Stimulated activated CD4-positive, alpha-beta T cell treated with anti-CD3 and anti-CD28 coated beads, Interleukin-1b, Interleukin-23, amount 100 ng/mL, for 4 hours (primary cell): Measurements from ENCODE around the gene TNC.

ENCODE experiments used
- DNase-seq, 2 donors: peaks; one replicate each; pipeline ENCODE4 v3.0.0-alpha.2; 2020; ENCODE audit warnings: low read depth in 2 of 2

TNC gene

GRCh38 chr9:115103746-115104477 lies 14.0 kb downstream of the TNC start:
- no peak for DNase-seq

DNA sequence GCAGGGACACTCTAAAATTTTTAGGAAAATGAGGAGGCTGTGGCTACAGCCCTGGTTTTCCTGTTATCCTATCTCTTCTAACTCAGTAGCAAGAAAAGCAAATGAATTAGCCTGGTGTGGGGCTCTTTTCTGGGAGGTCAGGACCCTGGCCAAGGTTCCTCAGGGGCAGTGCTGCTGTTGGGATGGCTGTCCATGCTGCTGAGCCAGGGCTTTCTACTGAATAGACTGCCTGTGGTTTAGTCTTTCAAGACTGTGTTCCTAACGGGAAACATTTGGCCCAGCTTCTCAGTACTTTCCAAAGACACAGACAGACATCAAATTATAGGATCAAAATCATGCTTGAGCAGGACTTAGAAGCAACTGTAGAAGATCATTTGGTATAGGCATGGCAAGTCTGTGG lies 18.1 kb downstream of the TNC start:
- DNase-seq, result no peak

- no peak for DNase-seq
Observed at GRCh38 chr9:115098226-115098965, 19.6 kb downstream of the TNC start.

- no peak for DNase-seq
Observed at GRCh38 chr9:115093520-115093919, 24.4 kb downstream of the TNC start.

DNA sequence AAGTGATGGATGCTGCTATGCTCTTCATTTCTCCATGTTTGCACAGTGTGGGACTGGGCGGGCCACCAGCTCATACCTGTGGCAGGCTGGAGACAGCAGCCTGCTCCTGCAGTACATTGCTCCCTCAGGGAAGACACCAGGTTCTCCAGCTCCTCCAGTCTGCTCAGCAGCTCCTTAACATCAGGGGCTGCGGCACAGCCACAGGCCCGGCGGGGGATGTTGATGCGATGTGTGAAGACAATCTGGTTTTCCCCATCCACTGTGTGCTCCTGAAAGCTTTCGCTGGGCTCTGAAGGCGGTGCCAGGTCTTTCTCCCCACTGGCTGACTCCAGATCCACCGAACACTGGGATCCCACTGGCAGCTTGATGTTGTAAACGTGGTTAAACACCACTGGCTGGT lies 27.5 kb downstream of the TNC start:
- no peak for DNase-seq

DNA sequence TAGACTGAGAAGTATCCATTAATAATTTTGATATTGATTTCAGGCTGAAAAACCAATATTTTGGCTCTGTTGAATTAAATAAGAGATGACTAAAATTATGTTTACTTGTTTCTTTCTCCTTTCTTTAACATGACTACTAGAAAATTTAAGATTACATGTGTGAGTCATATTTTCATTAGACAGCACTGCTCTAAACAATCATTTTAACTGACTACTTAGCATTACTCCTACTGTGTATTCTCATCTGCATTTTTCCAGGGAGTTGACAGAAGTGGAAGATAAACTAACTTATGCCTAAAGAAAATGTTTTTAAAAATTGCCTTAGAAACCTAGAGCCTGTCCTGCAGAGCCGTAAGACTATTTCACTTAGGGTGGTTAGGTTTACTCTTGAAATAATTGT lies 29.1 kb downstream of the TNC start:
- DNase-seq, result no peak

DNA sequence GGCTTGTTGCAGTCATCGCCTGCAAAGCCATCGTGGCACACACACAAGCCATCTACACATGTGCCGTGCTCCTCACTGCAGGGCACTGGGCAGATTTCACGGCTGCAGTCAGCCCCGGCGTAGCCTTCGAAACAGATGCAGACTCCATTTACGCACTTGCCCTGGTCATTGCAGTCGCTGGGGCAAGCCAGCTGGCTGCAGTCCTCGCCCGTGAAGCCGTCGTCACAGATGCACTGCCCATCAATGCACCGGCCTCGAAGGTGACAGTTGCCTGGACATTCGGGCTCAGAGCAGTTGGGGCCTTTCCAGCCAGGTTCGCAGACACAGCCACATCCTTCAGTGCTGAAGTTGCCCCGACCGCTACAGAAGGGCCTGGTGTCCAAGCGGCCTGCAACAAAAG lies 31.1 kb downstream of the TNC start:
- DNase-seq, result no peak

DNA sequence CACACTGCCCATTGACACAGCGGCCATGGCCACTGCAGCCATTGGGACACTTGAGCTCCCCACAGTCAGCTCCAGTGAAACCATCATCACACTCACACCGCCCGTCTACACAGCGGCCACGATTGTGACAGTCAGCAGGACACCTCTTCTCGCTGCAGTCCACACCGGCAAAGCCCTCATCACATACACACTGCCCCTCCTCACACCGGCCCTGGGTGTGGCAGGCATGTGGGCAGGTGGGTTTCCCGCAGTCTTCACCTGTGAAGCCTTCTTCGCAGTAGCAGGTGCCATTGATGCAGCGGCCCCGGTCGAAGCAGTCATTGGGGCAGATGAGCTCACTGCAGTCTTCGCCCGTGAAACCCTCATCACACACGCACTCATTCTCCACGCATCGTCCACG lies 31.5 kb downstream of the TNC start:
- DNase-seq, result no peak

DNA sequence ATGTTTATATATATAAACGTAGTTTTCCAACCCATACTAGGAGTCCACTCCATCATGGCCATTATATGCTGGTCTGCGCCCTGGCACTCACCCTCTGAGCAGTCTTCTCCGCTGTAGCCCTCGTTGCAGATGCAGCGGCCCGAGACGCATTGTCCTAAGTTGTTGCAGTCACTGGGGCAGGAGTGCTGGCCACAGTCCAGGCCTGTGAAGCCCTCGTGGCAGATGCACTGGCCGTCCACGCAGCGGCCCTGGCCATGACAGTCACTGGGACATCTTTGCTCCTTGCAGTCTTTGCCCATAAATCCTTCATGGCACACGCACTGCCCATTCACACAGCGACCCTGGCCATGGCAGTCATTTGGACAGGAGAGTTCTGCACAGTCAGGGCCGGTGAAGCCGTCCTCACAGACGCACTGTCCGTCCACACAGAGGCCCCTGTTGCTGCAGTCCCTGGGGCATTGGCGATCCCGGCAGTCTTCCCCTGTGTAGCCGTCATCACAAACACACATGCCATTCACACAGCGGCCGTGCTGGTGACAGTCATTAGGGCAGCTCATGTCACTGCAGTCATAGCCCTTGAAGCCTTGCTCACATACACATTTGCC lies 32.1 kb downstream of the TNC start:
- DNase-seq, result no peak

- no peak for DNase-seq
Observed at GRCh38 chr9:115084709-115085108, 33.2 kb downstream of the TNC start.

- DNase-seq, result no peak
Observed at GRCh38 chr9:115084157-115084556, 33.8 kb downstream of the TNC start.

- no peak for DNase-seq
Observed at GRCh38 chr9:115080242-115080641, 37.7 kb downstream of the TNC start.

GRCh38 chr9:115079156-115079555 lies 38.8 kb downstream of the TNC start:
- no peak for DNase-seq

DNA sequence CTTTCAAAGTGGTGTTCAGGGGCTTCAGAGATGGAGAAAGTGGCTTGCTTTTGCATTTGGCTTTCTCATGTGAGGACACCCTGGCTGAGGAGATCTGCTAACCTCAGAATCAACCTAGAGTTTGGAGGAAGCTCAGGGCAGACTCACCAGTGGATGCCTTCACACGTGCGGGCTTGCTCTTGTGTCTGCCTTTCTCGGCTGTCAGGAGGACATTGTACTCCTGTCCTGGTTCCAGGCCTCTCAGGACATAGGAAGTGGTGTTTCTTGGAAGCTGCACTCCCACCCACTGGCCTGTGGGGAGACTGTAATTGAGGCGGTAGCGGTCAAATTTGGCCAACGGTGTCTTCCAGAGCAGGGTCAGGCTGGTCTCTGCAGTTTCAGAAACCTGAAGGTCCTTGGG lies 44.5 kb downstream of the TNC start:
- DNase-seq, result no peak

DNA sequence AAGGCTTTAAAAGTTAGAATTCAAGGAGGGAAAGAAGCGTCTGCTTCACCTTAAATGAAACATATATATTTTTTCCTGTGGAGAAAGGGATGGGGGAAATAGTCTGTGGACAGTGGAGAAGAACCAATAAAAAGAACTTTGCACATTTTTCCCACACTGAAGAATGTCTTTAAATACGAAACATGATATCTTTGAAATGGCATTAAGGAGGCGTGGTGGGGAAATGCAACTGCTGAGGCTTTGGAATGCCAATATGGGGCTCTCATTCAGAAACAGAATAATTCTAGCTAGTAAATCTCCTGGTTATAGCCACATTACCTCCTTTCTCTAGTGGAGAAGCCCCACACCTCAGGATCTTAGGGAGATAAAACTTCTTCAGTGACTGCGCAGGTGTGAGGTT lies 46.8 kb downstream of the TNC start:
- no peak for DNase-seq

- no peak for DNase-seq
Observed at GRCh38 chr9:115069771-115070170, 48.2 kb downstream of the TNC start.

GRCh38 chr9:115069302-115069701 lies 48.7 kb downstream of the TNC start:
- no peak for DNase-seq

DNA sequence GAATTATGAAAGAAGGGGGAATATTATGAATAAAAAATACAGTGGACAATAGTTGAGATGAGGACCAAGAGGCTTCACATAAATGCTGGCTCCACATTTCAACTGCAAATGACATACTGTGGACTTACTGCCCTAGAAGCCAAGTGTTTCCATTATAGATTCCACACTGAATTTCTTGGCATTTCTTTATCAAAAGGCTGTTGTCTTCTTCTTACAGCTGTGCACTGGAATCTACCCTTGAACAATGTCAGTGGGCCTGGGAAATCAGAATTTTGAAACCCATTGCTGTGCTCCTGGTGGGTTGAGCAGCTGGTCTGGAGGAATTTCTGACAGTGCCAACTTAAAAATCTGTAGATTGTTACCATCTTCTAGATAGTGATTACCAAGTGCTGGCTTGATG lies 49.9 kb downstream of the TNC start:
- no peak for DNase-seq

DNA sequence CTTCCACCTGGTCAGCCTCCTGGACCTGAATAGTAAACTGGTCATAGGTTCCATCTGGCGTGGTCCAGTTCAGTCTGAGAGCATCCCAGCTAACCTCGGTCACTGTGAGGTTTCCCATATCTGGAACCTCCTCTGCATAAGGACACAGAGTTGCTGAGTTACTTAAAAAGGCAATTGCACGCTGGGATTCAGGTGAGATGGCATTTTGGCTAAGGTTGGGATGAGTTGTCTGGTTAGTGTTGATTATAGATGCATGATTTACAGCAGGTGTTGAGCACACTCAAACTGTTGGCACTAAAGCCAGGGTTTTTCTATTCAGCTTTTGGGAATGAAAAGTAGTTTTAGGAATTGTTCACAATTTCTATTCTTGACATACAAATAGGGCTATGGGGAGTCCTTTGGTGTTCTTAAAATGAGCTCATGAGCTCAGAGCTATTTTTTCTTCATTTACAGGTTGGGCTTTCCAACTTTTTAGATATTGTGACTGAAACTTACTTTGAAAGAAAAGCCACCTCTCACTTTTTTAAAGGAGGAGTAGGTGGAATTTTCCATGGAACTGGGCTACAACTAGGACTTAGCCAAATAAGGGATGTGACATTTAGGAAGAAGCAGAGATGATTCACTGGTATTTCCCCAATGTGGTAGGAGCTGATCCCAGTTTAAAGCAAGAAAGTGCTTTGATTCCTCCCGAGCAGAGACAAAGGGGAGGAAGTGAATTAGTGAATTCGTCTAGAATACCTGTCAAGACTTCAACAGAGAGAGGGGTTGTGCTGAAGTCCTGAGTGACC lies 54.7 kb downstream of the TNC start:
- DNase-seq, result no peak

DNA sequence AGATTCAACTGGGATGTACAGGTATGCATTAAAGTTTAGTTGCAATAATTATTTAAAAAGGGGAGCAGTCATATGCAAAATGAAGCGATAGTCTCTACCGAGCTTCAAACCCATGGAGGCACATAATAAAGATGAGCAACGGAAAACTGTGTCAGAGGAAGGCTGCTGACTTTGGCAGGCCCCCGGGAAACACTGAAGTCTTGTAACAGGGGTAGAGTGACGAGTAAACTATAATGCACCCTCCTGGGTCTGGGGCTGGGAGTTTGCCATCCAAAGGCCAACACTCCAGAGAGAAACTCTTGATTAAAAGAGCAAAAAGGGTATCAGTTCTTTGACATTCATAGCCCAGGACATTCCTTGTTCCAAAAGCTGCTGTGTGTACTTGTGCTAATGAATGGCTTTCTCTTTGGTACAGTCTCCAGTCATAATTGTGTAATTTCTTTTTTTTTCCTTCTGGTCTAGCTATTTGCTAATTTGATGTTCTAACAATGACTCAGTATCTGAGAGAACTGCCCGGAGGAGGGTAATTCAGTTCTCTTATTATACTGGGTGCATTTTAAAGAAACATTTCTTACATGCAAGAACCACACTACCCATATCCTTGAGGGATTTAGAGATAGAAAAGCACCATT lies 59.2 kb downstream of the TNC start:
- DNase-seq, result no peak

GRCh38 chr9:115058175-115058574 lies 59.8 kb downstream of the TNC start:
- DNase-seq, result no peak

- no peak for DNase-seq
Observed at GRCh38 chr9:115057559-115057958, 60.4 kb downstream of the TNC start.
